ENCODE data around the gene MGLL. TPM values are rescaled to one million over a fixed set of nuclear protein-coding genes. Genes with fewer than 3 reads are reported as not detected.

MGLL gene
- total RNA-seq, 6 experiments from 2014 or later, result 128 to 144 (median 129) TPM

DNA sequence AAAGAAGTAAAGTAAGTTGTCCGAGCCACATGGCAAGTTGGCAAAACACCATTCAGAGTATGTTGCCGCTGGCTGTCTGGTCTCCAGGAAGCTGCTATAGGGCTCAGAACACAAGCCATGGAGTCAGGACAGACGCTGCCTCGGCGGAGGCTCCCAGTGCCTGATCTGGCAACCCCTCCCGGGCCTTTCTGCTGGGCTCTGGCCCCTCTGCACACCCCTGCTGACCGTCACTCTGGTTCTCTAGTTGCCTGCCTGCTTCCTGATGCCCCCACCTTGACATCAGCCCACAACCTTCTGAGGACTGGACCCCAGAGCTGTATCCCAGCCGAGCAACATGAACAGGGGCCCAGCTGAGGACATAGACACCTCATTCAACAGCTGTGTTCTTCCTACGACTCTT is 39.1 kb downstream of the MGLL start:
- TF ChIP-seq, protein P1, sequence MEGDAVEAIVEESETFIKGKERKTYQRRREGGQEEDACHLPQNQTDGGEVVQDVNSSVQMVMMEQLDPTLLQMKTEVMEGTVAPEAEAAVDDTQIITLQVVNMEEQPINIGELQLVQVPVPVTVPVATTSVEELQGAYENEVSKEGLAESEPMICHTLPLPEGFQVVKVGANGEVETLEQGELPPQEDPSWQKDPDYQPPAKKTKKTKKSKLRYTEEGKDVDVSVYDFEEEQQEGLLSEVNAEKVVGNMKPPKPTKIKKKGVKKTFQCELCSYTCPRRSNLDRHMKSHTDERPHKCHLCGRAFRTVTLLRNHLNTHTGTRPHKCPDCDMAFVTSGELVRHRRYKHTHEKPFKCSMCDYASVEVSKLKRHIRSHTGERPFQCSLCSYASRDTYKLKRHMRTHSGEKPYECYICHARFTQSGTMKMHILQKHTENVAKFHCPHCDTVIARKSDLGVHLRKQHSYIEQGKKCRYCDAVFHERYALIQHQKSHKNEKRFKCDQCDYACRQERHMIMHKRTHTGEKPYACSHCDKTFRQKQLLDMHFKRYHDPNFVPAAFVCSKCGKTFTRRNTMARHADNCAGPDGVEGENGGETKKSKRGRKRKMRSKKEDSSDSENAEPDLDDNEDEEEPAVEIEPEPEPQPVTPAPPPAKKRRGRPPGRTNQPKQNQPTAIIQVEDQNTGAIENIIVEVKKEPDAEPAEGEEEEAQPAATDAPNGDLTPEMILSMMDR (IDR thresholded peaks at IDR 0.05), result no peak
- DNase-seq, result no peak
- H3K27ac Mint-ChIP-seq, result peak overlapping the region; percentile 62
- no peak overlapping the region for H3K4me3 Mint-ChIP-seq
- H3K36me3 Mint-ChIP-seq (ENCODE audit: low read depth), result peaks cover 24% of the 10 kb centered on the region
- H3K9me3 Mint-ChIP-seq, result no peaks in the 10 kb centered on the region
- peaks cover 68% of the 10 kb centered on the region for H3K4me1 Mint-ChIP-seq (ENCODE audit: low read depth)
- H3K27me3 Mint-ChIP-seq (ENCODE audit: insufficient read depth), result peaks cover 2% of the 10 kb centered on the region; the same call in 1 of the 2 replicates

DNA sequence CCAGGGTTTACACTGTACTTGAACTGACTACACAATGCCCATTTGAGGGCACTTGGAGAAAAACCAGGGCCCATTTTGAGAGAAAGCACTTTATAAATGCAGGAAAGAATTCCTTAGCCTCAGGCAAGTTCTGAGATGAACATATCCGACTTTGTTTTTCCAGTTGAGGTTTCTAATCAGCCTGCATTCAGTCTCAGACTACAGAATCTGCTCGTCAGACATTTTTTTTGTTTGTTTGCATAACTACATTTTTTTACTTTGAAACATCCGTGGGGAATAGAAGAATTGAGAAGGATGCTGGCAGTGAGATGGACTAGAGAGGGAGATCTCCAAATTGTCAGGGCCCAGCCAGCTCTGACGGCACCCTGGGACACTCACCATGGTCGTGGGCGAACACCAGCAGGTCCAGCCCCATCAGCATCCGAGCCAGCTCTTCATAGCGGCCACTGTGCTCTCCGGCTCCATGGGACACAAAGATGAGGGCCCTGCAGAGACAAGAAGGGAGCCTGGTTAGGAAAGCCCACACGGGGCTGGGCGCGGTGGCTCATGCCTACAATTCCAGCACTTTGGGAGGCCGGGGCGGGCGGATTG is 40.8 kb downstream of the MGLL start:
- Mint-ChIP-seq H3K4me1 (ENCODE audit: low read depth) (peaks cover 72% of the 10 kb centered on the region), H3K27ac (peak overlapping the region; percentile 96), H3K9me3 (peaks cover 9% of the 10 kb centered on the region; the same call in 1 of the 2 replicates), H3K27me3 (ENCODE audit: insufficient read depth) (peaks cover 2% of the 10 kb centered on the region; the same call in 1 of the 2 replicates), H3K4me3 (peak overlapping the region; percentile 71), H3K36me3 (ENCODE audit: low read depth) (peaks cover 40% of the 10 kb centered on the region)
- peak; percentile 96 for DNase-seq
- TF ChIP-seq, protein P1 (IDR thresholded peaks at IDR 0.05), result no peak

DNA sequence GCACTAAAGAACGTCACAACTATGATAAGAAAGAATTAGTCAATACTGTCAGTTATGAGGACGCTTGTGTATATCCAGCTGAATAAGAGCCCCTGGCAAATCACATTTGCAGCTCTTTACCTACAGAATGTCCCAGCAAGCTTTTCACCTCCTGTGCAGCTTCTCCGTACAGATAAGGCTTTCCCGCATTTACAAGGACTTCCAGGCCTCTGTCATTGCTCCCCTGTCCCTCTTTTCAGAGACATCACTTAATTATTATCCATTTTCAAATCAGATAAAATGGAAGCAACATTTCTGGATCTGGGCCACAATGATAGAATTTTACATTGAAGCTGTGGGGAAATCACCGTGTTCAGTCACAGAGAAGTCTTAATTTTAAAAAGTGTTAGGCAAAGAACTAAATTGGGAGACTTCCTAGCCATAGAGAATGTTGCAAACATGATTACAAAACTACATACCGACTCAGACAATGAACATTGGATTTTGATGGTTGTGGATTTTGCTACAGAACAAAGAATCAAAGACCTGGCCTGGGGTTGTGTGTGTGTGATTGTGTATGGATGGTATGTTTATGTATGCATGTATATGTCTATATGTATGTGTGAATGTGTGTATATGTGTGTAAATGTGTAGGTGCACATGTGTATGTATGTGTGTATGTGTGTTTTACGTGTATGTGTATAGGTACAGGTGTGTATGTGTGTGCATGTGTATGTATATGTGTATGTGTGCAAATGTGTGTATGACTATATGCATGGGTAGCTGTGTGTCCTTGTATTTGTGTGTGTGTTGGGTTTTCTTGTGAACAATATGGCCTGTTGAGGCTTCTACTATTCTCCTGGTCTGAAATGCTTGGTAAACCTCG is 41.5 kb downstream of the MGLL start:
- Mint-ChIP-seq H3K4me3 (peak overlapping the region; percentile 71), H3K4me1 (ENCODE audit: low read depth) (peaks cover 73% of the 10 kb centered on the region), H3K36me3 (ENCODE audit: low read depth) (peaks cover 36% of the 10 kb centered on the region), H3K27me3 (ENCODE audit: insufficient read depth) (peaks cover 2% of the 10 kb centered on the region; the same call in 1 of the 2 replicates), H3K27ac (peak overlapping the region; percentile 96), H3K9me3 (peaks cover 9% of the 10 kb centered on the region; the same call in 1 of the 2 replicates)
- TF ChIP-seq, protein P1 (IDR thresholded peaks at IDR 0.05), result no peak; the same call in 1 of the 2 replicates
- no peak for DNase-seq

DNA sequence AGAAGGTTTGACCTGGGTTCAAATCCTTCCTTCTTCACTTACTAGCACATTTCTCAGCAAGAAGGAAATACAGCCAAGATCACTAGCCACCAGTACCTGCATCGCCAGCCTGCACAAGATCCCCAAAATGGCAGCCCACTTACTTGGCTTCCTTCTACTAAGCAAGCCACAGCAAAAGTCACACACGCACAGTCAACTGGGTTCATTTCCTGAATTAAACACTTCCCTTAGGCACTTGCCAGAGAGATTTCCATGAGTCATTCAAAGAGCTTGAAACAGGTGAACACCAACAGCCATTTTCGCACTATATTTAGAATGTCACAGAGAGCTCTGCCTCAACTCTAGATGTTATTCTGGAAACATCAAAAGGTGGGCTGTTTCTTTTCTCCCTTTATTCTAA is 42.6 kb downstream of the MGLL start:
- Mint-ChIP-seq H3K9me3 (peaks cover 9% of the 10 kb centered on the region; the same call in 1 of the 2 replicates), H3K36me3 (ENCODE audit: low read depth) (peaks cover 30% of the 10 kb centered on the region), H3K4me3 (peak overlapping the region; percentile 10), H3K4me1 (ENCODE audit: low read depth) (peaks cover 76% of the 10 kb centered on the region), H3K27me3 (ENCODE audit: insufficient read depth) (no peaks in the 10 kb centered on the region; the same call in 1 of the 2 replicates), H3K27ac (peak overlapping the region; percentile 96)
- TF ChIP-seq, protein P1 (IDR thresholded peaks at IDR 0.05), result no peak
- peak; percentile 24 for DNase-seq

DNA sequence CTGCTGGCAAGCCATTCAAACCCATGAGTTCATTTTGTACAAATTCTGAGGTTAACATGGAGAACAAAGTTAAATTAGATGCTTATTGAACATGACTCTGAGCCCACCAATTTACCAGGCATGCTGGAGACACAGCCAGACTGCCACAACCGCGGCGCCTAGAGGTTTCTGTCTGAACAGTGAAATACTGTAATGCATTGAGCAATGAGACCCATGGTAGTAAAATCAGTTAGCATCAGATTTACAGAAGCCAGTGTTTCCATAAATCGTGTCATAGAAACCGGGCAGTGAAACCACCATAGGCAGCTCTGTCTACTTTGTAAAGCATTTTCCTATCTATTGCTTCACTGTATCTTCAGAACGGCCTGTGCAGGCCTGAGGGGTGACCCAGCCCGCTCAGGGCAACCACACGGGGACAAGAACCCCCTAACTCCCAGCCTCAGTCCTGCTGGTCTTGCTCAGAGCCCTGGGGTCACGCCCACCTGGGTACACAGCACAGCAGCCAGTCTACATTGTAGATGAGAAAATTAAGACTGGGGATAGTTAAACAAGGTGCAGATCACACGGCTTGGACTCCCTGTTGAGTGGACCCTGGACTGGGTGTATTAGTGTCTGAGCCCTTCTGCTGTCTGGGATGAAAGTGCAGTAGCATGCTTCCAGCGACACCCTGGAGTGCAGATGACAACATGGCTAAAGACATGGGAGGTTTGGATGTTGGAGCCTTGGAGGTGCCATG is 44.2 kb downstream of the MGLL start:
- H3K9me3 Mint-ChIP-seq, result peaks cover 9% of the 10 kb centered on the region; the same call in 1 of the 2 replicates
- H3K4me3 Mint-ChIP-seq, result no peak overlapping the region
- DNase-seq, result no peak
- peaks cover 1% of the 10 kb centered on the region; the same call in 1 of the 2 replicates for H3K27me3 Mint-ChIP-seq (ENCODE audit: insufficient read depth)
- peaks cover 30% of the 10 kb centered on the region for H3K36me3 Mint-ChIP-seq (ENCODE audit: low read depth)
- peaks cover 83% of the 10 kb centered on the region for H3K4me1 Mint-ChIP-seq (ENCODE audit: low read depth)
- TF ChIP-seq, protein P1 (IDR thresholded peaks at IDR 0.05), result no peak
- H3K27ac Mint-ChIP-seq, result no peak overlapping the region

All from HFFc6 (cell line).